ENCODE results near the gene IL33. TPM values are rescaled to one million over a fixed set of nuclear protein-coding genes. Genes with fewer than 3 reads are reported as not detected.

IL33 gene
- total RNA-seq, 1 donor from 2014 or later: 38.5 TPM

DNA sequence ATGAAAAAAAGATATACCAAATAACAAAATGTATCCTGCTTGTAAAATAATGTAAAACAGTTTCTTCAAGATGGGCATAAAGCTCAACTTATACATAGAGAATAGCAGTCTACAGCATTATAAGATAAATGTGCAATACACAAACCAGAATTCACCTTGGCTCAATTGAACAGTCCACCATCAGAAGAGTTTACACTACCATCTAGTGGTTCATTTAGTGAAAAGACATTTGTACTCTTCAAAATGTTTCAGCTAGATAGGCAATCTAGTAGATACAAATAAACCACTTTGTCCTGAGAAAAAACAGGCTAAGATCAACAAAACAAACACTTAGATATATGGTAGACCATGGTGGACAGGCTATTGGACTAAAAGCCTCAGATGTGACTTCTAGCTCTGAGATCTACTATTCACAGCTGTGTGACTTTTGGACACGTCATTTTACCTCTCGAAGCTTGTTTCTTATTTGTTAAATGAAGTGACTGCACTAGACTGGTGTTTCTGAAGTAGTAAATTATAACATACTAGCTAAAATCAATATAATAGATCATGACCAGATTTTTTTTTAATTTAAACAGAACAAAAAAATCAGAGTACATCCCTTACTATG is 90.5 kb downstream of the IL33 start:
- peak; percentile 76 for DNase-seq

Other genes starting within 250 kb of the IL33 start
- gene RANBP6, start 200.2 kb upstream of the IL33 start, total RNA-seq: 40.7 and 42.6 TPM in 2 replicates
- not detected in 2 replicates for gene TPD52L3, start 112.6 kb downstream of the IL33 start, total RNA-seq
- 88.9 and 99.9 TPM in 2 replicates for gene UHRF2, start 197.4 kb downstream of the IL33 start, total RNA-seq